ENCODE measurements around the gene FNIP1. TPM values are rescaled to one million over a fixed set of nuclear protein-coding genes. Genes with fewer than 3 reads are reported as not detected.
"Not testable (repeated sequence)": the region's sequence is repeated elsewhere in the genome, so short reads cannot be mapped to it uniquely, and the experiment has no call there.

Gene FNIP1
- total RNA-seq, 1 donor from 2014 or later: 64.4 TPM

DNA sequence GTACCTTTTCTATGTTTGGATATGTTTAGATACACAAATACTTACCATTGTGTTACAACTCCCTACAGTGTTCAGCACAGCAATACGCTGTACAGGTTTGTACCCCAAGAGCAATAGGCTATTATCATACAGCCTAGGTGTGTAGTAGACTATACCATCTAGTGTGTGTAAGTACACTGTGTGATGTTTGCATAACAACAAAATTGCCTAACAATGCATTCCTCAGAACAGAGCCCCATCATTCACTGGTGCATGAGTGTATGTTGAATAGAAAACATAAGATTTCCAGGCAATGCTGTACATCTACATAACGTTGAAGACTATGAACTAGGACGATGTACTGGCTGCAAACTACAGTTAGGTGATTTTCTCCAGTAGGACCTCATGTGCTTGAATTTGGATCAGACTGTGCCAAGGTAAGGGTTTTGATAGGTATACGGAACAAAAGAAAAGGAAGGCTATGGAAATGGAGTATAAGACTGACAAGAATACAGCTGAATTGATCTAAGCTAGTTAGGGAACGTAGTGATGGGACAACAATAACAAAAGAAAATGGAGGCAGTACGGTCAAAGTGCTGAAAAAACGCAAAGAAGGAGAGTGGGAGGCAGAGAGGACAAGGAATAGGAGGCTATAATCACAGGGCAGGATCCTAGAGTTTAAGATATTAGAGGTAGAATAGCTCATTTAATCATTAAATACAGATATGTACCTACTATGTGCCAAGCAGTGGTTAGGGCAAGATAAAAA is 46.9 kb downstream of the FNIP1 start:
- DNase-seq: no peak

DNA sequence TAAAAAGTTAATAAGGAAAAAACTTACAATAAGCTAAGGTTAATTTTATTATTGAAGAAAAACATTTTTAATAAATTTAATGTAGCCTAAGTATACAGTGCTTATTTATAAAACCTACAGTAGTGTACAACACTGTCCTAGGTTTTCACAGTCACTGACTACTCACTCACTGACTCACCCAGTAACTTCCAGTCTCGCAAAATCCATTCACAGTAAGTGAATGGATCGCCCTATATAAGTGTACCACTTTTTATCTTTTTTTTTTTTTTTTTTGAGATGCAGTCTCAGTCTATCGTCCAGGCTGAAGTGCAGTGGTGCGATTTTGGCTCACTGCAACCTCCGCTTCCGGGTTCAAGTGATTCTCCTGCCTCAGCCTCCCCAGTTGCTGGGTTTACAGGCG is 47.7 kb downstream of the FNIP1 start:
- no peak for DNase-seq

DNA sequence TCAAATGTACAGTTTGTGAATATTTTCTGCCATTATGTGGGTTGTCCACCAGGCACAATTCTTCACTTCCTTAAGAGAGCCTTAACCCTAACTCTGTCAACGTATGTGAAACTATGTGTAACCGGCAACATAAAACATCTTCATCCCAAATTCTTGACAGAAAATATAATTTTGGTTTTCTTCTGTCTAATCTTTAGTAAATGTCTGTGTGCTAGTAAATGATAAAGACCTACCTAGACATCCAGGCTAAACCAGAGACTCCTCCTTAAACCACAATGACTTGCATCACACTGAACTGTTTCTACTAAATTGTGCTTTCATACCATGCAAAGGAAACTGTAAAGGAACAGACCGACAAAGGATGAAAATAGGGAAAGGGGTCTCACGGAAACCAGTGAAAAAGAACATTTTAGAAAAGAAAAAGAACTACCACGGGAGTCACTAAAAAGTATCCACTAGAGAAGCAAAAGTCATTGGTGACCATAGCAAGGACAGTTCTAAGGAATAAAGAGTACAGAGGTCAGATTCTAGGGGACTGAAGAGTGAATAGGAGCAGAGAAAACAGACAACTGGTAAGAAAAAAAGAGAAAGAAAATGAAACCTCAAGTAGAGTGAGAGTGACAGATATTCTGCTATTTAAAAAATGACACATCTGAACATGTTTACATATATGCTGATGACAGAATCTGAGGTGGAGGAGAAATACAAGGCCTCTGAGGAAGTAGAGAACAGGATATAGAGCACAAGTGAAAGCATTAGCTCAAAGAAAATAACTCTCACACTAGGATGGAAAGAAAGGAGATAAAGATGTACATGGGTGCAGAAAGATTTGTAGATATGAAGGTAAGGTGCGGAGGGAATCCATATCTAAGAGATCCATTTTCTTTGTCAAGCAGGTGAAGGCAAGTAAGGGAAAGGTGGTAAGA is 49.4 kb downstream of the FNIP1 start:
- no peak for DNase-seq

DNA sequence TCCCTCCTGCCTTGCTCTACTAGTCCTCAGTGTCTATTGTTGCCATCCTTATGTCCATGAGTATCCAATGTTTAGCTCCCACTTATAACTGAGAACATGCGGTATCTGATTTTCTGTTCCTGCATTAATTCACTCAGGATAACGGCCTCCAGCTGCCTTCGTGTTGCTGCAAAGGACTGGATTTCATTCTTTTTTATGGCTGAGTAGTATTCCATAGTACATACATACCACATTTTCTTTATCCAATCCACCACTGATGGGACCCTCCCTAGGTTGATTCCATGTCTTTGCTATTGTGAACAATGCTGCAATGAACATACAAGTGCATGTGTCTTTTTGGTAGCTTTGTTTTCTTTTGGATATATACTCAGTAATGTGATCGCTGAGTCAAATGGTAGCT is 50.4 kb downstream of the FNIP1 start:
- DNase-seq: no peak

DNA sequence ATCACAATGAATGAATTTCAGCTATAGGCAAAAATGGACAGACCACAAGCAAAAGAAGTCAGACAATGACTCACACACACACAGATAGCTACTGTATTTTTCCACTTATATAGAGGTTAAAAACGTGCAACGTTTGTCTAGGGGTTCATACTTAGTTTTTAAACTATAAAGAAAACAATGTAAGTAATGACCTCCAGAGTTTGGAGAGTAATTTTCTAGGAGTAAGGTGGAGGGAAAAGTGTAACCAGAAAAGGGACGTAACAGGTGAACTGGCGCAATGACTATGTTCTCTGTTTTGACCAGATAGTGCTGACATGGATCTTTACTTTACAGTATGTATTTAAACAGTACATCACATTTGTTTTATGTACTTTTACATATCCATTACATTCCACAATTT is 51.1 kb downstream of the FNIP1 start:
- DNase-seq: no peak

DNA sequence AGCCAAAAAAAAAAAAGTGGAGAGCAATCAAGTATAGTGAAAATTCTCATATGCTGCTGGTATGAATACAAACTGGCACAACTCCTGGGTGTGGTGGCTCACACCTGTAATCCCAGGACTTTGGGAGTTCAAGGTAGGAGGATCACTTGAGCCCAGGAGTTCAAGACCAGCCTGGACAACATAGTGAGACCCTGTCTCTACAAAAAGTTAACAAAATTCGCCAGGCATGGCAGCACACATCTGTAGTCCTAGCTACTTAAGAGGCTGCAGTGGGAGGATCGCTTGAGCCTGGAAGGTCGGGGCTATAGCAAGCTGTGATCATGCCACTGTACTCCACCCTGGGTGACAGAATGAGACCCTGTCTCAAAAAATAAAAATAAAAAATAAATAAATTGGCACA is 51.7 kb downstream of the FNIP1 start:
- no peak for DNase-seq

DNA sequence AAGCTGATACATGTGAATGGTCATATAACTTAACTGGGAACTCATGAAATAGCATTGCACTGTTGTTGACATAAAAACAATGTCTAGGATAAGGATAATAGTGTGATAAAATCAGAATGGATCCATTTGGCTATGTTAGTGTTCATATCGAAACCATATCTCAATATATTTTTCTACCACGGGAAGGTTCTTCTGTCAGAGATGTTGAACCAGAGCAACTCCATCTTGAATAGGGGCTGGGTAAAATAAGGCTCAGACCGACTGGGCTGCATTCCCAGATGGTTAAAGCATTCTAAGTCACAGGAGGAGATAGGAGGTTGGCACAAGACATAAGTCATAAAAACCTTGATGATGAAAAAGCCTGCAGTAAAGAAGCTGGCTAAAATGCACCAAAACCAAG is 56.3 kb downstream of the FNIP1 start:
- DNase-seq: no peak

DNA sequence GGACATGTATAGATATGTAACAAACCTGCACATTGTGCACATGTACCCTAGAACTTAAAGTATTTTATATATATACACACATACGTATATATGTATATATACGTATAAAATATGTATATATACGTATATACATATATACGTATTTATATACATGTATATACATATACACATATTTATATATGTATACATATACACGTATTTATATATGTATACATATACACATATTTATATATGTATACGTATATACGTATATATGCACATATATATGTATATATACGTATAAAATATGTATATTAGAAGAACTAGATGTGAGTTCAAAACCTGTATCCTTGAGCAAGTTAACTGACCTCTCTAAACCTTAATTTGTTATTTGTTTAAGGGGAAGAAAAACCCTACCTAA is 61.4 kb downstream of the FNIP1 start:
- no peak for DNase-seq

DNA sequence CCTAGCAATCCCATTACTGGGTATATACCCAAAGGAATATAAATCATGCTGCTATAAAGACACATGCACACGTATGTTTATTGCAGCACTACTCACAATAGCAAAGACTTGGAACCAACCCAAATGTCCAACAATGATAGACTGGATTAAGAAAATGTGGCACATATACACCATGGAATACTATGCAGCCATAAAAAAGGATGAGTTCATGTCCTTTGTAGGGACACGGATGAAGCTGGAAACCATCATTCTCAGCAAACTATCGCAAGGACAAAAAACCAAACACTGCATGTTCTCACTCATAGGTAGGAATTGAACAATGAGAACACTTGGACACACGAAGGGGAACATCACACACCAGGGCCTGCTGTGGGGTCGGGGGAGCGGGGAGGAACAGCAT is 61.9 kb downstream of the FNIP1 start:
- DNase-seq: not testable (repeated sequence)

DNA sequence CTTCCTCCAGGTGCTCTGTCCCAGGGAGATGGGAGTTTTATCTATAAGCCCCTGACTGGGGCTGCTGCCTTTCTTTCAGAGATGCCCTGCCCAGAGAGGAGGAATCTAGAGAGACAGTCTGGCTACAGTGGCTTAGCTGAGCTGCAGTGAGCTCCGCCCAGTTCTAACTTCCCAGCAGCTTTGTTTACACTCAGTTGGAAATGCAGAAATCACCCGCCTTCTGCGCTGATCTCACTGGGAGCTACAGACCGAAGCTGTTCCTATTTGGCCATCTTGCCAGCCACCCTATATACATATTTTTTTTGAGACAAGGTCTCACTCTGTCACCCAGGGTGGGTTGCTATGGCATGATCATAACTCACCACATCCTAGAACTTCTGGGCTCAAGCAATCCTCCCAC is 67.5 kb downstream of the FNIP1 start:
- DNase-seq: not testable (repeated sequence)

DNA sequence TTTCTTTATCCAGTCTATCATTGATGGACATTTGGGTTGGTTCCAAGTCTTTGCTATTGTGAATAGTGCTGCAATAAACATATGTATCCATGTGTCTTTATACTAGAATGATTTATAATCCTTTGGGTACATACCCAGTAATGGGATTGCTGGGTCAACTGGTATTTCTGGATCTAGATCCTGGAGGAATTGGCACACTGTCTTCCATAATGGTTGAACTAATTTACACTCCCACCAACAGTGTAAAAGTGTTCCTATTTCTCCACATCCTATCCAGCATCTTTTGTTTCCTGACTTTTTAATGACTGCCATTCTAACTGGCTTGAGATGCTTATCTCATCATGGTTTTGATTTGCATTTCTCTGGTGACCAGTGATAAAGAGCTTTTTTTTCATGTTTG is 72.7 kb downstream of the FNIP1 start:
- not testable (repeated sequence) for DNase-seq

DNA sequence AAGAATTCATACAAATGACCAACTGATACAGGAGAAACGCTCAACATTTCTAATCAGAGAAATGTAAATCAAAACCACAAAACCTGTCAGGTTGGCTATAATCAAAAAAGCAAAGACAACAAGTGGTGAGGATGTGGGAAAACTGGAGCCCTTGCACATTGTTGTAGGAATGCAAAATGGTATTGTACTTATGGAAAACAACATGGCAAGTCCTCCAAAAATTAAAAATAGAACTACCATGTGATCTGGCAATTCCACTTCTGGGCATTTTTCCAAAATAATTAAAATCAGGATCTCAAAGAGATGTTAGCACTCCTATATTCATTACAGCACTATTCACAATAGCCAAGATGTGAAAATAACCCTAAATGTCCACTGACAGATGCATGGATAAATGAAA is 76.1 kb downstream of the FNIP1 start:
- no peak for DNase-seq

DNA sequence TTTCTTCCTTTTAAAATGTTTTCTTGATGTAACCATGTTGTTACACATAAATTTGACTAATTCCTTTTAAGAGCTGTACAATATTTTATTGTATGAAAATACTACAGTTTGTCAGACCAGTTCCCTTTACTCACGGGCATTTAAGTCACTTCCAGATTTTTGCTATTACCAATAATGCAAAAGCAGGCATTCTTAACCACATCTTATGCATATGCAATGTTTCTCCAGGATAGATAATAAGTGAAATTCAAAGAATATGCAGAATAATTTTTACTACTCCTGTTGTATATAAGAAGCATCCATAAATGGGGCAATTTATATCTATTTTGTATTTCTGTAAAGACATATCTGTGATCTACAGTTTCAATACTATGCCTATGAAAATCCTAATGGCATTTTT is 77.3 kb downstream of the FNIP1 start:
- no peak for DNase-seq

DNA sequence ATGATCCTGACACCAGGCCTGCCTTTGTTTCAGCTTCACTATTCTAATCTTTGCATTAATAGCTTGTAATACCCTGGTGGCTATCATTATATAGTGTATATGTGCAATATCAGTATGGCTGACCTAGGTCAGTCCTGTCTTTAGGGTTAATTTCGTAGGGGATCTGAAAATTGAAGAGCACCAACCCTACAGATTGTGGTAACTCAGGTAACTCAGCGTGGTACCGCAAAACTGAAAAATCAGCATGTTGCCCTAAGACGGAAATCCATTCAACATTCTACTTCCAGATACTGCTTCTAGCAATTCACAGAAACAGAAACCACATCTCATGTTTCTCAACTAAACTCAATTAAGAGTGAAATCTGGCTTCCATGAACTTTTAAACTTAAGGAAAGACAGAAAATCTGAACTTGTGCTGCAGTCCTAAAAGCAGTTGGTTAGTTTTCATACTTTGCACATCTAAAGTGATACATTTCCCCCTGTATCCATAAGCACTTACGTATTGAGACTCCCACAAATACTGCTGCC is 78.3 kb downstream of the FNIP1 start:
- no peak for DNase-seq

DNA sequence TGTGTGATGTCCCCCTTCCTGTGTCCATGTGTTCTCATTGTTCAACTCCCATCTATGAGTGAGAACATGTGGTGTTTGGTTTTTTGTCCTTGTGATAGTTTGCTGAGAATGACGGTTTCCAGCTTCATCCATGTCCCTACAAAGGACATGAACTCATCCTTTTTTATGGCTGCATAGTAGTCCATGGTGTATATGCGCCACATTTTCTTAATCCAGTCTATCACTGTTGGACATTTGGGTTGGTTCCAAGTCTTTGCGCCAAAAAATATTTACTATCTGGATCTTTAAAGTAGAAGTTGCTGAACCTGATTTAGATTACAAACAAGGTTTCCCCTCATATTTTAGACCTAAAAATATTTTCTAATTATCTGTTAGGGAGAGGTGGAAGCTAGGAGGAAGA is 79.7 kb downstream of the FNIP1 start:
- not testable (repeated sequence) for DNase-seq

DNA sequence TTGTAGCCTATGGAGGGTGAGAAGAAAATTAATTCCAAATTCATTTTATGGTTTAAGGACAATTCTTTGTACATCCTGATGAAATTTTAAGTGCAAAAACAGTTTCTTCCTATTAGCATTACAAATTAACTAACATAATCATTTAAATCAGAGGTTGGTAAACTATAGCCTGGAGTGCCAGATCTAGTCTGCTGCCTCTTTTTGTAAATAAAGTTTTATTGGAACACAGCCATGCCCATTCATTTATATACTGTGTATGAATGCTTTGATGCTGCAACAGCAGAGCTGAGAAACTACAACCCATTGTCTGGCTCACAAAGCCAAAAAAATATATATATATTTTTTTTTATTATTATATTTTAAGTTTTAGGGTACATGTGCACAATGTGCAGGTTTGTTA is 80.2 kb downstream of the FNIP1 start:
- no peak for DNase-seq

DNA sequence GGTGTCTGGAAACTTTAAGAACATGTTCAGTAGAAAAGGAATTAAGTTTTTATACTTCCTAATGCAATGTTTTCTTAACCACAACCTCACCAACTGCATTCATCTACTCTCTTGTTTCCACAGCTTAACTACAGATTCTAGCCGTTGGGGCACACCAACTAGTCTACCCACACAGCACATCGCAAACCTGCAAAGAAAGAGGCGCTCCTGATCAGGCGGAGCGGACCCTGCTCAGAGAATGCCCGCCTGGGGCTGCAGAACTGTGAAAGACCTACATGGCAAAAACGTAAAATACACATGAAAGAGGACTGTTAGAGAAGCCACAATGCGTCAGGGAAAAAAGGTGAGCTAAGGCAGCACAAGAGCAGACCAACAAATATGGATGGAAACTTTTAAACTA is 86.4 kb downstream of the FNIP1 start:
- no peak for DNase-seq

DNA sequence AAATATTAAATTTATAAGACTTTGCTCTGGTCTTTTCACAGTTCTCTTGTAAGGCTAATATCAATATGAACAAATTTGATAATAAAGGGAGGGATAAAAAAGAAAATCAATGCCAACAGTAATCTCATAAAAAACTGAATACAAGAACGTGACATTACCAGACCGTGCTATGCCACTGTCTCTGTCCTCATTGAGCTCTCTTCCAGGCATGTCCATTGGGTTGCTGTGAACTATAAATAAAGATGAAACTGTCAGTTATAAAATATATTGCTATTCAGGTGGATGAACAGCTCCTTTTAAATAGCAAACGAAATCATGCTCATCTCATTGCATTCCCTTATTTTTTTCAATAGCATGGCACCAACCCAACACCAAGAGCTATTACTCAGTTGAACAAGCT is 87.8 kb downstream of the FNIP1 start:
- DNase-seq: no peak

DNA sequence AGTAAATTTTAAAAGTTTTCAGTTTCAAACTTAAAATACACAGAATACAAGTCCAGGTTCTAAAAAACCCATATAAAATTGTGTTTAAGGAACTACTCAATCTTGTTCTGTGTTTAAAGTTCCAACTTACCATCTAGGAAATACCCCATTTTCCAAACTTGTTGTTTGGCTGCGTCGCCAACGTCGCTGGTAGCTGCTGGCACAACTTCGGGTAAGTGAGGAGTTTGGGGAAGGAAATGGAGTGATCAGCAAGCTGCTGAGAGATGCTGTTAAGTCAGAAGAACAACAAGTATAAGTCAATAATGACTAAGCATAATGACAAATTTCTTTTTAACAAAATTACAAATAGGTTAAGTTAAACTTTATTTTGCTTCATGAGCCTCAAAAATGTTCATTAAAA is 90.5 kb downstream of the FNIP1 start:
- DNase-seq: no peak

DNA sequence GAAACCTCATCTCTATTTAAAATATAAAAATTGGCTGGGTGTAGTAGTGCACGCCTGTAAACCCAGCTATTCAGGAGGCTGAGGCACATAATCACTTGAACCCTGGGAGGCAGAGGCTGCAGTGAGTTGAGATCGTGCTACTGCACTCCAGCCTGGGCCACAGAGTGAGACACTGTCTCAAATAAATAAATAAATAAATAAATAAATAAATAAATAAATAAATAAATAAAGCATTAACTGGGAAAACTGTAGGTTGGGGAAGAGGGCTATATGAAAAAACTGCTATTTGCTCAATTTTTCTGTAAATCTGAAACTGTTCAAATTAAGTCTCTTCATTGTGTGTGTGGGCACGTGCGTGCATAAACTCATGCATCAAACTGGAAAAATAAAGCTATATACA is 101.9 kb downstream of the FNIP1 start:
- DNase-seq: no peak

DNA sequence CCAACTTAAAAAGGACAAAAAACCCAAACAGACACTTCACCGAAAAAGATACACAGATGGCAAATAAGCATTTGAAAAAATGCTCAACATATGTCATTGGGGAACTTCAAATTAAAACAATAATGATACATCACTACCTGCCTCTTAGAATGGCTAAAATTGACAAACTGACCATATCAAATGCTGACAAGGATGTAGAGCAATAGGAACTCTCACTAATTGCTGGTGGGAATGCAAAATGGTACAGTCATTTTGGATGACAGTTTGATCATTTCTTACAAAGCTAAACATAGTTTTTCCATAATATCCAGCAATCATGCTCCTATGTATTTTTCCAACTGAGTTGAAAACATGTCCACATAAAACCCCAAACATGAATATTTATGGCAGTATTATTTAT is 102.9 kb downstream of the FNIP1 start:
- DNase-seq: no peak

DNA sequence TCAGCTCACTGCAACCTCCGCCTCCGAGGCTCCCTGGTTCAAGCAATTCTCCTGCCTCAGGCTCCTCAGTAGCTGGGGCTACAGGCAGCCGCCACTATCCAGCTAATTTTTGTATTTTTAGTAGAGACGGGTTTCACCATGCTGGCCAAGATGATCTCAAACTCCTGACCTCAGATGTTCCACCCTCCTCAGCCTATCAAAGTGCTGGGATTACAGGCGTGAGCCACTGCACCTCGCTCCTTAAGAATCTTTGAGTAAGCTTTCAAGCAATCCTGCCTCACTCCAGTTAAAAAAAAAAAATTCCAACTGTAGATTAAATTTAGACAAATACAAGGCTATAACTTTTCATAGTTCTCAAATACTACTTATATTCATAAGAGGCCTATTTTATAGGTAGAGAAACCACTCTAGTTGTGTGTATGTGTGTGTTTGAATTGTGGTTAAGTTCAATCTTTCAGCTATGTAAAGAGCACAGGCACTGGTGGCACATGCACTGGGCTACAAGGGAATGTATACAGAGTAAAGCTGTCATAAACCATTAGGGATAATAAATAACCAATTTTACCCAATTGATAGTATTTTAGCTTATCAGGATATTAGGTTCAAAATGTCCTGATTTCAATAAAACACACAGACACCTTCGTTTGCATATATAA is 111.2 kb downstream of the FNIP1 start:
- DNase-seq: no peak

DNA sequence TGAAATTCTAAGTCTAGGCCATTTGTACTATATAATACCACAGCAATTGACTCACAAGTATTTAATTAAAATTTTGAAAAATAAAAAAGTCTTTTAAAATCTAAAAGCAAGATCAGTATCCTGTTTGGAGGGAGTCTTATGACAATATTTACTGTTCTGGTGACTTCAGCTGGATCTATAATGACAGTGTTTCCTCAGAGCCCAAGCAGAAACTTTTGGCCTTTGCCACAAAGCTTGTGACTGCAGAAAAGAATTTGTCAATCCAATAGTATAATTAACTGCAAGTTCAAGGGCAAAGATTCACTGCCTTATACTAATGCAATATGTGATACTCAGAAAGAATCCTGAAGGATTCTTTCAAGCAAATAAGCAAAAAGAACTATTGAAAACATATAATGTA is 112.2 kb downstream of the FNIP1 start:
- no peak for DNase-seq
